HG02588 (cell line): ENCODE measurements around the gene PPP2R5E.
"Not testable (repeated sequence)": the region's sequence is repeated elsewhere in the genome, so short reads cannot be mapped to it uniquely, and the experiment has no call there.

Experiments
- ATAC-seq: cut with Tn5 transposase; IDR thresholded peaks from one replicate; pipeline ENCODE4 v1.9.1; 2021; ENCODE audit warnings: mild to moderate bottlenecking, moderate library complexity; ENCODE audit not compliant: unreplicated experiment

Gene PPP2R5E

DNA sequence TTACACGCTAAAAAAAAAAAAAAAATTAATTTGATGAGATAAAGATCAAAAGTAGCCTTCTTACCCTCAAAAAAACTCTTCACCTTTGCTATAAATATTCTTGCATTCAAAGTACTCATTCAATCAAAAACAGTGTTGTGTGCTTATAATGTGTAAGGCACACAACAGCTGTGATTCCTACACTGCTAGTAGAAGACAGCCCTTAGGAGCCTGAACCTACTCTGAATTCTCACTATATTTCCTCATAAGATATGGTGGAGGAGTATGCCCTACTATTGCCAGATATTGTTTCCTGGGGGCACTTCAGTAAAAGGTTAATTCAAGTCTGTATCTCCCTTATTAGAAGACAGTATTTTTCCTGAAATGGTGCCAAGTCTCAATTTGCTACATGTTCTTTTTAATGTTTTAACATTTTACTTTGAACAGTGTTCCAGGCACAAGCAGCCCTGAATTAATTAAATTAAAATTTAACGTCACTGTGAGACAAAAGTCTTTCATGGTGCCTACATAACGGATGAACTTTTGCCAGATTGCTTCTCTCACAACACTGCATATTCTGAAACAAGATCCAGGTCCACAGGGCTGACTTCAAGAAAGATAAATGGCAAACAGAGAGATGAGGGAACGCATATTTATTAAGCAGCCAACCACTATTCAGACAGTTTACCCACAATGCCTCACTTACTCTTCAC lies 19.3 kb downstream of the PPP2R5E start:
- ATAC-seq = no peak

DNA sequence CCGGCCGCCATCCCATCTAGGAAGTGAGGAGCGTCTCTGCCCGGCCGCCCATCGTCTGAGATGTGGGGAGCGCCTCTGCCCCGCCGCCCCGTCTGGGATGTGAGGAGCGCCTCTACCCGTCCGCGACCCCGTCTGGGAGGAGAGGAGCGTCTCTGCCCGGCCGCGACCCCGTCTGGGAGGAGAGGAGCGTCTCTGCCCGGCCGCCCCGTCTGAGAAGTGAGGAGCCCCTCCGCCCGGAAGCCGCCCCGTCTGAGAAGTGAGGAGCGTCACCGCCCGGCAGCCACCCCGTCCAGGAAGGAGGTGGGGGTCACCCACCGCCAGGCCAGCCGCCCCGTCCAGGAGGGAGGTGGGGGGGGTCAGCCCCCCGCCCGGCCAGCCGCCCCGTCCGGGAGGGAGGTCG lies 20.7 kb downstream of the PPP2R5E start:
- not testable (repeated sequence) for ATAC-seq

DNA sequence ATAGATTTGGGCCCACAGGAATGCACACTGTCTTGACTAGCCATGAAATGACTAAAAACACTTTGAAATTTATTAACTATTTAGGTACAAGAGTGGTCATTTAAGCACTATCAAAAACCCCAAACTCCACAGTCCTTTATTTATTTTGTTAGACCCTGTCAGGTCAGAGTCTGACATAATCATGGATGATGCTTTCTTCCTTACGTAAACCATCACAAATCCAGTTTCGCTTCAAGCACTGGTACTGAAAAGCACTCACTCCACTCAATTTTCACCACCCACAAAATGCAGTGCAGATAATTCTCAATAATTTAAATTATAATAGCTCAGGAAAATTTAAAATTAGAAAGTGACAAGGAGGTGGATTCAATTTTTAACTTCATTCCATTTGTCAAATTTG lies 25.8 kb downstream of the PPP2R5E start:
- no peak for ATAC-seq

DNA sequence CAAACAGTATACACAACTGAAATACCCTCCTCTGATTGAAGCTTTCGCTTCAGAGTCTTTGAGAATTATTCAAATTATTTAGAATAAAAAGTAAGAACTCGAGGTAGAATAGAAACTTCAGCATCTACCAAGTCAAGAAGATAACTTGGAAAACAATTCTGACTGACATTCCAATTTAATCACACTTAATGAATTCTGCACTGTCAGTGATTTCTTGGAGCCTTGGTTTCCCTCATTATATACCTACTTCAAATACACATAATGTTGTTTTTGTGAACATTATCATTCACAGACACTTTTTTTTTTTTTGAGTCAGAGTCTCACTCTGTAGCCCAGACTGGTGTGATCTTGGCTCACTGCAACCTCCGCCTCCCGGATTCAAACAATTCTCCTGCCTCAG lies 27.9 kb downstream of the PPP2R5E start:
- no peak for ATAC-seq

DNA sequence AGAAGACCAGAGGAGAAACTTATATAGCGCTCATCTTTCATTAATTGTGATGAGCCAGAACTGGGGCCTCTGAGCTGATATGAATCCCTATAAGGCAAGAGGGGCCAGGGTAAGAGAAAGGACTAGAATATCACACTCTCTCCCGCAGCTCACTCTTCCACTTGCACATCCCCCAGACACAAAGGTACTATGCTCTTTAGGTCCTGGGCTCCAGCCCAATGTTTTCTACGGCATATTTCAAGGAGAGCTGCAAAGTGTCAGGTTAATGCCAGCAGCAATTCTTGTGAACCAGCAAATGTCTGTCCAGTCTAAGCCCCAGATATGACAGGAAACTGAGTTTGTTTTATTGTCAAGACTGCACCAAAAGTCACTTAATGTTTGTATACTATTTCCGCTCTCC lies 29.4 kb downstream of the PPP2R5E start:
- ATAC-seq = no peak

DNA sequence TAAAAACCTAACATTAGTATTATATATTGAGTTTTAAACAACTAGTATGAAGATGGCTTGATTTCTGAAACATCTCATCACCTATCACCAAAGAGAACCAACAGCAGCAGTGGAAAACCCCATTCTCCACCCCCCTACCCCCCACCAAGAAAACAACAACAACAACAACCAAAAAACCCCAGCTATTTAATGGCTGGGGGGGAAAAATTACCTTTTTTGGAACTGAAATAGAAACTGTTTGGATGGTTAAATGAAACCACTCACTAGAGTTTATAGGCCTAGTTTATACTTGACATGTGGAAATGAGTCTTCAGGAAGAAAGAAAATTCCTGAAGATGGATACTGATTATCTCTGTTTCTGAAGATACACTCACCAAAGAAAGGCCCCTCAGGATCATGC lies 30.3 kb downstream of the PPP2R5E start:
- ATAC-seq = no peak

DNA sequence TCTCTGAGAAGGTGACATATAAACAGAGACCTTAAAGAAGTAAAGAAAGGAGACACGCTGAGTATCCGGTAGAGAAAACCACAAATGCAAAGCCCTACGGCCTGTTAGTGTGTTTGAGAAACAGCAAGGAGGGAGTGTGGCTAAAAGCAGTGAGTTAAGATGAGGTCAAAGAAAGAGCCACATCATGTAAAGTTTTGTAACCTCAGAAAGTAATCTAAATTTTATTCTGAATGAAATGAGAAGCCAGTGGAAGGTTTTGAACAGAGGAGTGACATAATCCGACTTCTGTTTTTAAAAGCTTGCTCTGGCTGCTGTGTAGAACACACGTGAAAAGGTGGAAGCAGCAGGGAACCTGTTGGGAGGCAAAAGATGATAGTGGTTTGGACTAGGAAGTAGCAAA lies 32.6 kb downstream of the PPP2R5E start:
- no peak for ATAC-seq

DNA sequence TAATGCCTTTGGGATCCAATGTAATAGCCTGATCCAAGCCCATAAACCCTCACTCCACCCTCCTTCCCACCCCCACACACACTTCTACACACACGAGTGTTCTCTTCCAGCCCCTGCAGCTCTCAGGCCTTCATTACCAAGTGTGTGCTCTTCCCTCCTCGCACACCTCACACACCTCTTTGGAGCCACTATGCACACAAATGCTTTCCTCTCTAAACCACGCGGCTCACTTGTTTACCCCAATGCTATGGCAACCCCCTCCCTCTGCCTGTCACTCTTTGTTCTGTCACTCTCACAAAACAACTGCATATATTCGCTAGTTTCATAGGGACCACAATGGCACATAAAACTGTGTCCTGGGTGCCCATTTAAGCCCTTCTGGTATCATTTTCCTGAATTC lies 35.1 kb downstream of the PPP2R5E start:
- ATAC-seq = no peak

DNA sequence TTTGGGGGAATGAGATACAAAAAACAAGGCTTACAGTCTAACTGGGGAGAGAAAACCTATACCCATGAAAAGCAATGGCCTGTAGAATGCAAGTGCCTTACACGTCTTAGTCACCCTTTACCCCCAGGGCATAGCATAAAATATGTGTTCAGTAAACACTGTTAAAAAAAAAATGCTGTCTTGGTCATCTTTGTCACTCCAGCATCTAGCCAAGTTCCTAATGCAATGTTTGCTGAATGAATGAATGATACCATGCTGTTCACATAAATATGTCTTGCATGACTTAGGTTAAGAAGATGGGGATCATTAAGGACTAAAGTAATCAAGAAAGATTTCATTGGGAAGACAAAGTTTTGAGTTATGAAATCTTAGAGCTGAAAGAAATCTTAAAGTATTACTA lies 38.5 kb downstream of the PPP2R5E start:
- no peak for ATAC-seq

DNA sequence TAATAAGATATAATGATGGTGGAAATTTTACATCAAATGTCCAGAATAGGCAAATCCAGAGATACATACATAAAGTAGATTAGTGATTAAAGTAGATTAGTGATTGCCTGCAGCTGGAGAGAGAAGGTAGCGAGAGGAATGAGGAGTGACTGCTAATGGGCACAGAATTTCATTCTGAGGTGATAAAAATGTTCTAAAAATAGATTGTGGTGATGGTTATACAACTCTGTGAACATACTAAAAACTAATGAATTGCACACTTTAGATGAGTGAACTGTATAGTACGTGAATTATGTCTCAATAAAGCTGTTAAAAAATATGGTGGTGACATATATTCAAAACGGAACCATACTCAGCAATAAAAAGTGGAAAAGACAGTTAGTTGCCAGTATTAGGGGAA lies 41.7 kb downstream of the PPP2R5E start:
- ATAC-seq = no peak

DNA sequence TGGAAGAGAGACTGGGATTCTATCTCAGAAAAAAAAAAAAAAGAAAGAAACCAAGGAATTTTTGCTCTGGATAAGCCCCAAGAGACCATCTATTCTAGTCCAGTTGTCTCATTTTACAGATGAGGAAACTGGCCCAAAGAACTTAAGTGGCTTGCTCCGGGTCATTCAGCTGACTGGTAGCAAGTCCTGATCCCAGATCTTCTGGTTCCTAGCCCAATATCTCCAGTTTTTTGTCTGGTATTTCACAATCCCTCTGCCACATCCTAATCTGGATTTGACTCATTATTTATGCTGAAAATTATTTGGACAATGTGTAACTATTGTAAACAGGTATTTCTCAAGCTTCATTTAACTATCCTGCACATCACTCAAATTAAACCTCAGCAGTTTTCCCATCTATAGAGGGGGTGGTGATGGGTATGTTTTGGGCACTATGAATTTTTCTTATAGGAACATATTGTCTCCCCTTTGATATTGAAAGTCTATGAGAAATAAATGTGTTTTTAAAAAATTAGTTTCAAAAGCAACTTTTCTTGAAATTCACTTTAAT lies 43.4 kb downstream of the PPP2R5E start:
- ATAC-seq = no peak

DNA sequence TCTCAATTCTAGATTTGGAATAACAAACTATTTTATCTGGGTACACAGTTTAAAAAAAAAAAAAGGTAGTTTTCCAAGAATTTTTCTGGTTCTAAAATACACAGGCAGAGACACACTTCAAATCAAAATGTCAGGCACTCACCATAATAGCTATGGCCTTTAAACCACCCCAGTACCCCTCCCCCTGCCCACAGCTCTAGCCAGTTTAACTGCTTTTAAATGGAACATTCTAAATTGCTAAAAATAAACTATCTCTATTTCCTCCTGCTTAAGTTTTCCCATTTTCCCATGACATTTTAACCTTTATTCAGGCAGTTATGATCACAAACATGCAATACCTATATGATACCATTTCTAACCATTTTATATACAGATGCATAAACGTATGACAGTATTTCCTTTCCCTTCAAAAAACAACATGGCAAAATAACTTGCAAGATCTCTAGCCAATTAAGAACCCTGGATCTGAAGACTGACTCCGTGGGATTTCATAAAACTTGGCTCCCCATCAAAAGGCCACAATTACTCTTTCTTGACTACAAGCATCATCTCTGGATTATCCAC lies 46.3 kb downstream of the PPP2R5E start:
- ATAC-seq = no peak

DNA sequence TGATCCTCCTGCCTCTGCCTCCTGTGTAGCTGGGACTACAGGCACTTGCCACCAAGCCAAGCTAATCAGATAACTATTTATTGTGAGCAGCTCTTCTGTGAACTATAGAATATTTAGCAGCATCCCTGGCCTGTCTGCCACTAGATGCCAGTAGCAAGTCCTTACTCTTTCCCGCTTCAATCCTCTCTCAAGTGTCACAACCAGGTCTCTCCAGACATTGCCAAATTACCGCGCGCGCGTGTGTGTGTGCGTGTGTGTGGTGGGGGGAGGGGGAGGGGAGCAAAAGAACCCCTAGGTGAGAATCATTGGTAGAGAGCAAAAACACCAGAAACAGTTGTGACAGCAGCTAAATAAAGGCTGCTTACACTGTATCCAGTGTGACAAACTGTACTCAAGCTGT lies 49.9 kb downstream of the PPP2R5E start:
- ATAC-seq = no peak

DNA sequence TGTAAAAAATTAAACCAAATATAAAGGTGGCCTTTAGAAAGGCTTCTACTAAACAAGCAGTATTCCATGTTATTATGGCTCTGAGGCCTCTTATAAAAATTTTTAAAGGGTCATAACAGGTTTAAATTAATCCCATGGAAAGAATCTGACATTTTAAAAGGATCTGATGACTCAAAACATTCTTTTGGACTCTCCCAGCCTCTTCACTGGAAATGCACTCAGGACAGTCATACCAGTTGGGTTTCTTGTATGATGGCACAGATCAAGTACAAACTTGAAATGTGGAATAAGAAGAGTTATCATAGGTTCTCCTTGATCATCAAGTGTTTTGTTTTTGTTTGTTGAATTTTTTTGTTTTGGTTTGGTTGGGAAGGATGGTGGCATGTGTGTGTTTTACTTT lies 50.8 kb downstream of the PPP2R5E start:
- no peak for ATAC-seq

DNA sequence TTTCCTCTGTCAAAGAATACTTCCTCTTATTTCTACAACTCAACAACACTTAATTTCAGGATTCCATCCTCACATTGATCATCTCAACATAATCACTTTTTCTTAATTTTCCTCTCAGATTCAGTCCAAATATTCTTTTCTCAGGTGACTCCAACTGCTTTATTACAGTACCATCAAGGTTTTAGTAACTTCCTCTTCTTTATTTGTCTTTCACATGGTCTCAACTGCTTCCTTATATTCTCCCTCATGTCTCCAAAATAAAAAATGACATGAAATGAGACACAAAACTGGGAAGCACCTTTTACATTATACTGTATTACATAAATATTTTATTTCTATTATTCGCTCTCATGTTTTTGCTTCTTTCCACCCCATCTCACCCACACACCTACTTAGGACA lies 55.5 kb downstream of the PPP2R5E start:
- ATAC-seq = no peak

DNA sequence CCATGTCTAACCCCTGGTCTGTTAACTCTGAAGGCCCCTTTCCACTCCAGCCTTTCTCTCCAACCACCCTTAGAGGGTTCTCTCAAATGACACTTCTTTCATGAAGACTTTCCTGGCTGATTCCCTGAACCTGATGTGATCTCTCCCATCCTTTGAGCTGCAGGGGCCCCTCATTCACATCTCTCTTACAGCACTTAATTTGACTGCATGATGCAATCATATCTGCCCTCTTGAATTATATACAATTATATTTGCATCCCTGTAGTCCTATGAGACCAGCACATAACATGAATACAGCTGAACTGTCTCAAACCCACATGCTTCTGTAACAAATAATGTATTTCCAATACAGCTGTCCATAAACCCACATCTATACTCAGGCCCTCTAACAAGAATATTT lies 56.4 kb downstream of the PPP2R5E start:
- ATAC-seq = no peak

DNA sequence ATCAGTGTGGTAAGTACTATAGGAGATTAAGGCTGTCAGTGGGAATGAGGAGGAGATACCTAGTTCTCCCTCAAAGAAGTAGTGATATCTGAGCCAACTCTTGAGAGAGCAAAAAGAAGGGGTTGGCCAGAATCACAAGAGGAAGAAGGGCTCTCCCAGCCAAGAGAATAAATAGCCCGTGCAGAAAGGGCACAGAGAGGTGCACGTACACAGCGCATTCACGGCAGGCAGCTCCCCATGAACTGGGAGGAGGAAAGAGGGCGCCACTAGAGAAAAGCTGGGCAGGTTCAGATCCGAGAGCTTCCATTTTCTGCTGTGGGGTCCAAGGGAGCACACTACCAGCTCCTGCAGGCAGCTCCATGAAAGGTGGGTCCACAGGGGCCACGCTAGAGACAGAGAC lies 59.9 kb downstream of the PPP2R5E start:
- ATAC-seq = no peak

DNA sequence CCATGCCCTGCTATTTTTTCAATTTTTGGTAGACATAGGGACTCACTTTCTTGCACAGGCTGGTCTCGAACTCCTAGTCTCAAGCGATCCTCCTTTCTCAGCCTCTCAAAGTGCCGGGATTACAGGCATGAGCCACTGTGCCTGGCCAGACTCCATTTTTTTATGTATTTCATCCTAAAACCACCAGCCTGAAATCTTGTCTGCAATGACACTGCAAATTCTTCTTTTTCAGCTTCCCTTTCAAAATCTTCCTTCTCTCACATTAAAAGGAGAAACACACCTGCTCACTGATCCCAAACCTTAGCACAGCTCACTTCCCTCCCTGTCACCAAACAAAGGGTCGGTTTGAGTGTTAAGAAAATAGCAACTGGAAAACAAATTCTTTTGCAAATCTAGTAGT lies 62.6 kb downstream of the PPP2R5E start:
- ATAC-seq = no peak

DNA sequence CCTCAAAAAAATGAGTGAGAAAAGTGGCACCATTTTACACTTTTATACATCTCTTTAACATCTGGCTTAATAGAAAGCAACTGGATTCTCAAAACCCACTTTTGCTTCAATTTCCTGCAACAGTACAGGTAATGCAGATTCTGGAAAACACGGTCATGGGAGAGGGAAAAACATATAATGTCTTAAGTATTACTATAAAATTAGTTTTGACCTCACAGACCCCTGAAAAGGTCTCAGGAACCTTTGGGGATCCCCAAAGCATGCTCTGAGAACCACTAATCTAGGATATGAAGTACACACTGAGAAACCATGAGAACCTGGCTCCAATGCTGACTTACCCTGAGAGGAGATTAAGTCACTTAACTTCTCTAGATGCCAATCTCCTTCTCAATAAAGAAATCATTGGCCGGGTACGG lies 64.7 kb downstream of the PPP2R5E start:
- ATAC-seq = peak; percentile 40

DNA sequence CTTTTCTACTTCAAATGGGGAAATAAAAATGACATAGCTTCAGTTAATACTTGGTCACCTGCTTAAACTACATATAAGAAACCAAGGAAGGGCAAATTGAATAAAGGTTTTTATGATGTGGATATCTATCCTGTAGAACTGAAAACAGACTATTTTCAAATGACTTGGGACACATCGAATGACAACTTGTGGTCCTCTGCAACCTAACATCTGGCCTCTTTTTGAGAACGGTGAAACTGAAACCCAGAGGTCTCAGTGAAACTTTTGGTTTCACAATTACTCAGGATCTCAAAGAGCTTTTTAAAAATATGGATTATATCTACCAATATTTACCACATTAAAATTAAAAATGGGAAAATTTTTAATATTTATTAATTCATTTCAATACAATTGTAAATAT lies 65.2 kb downstream of the PPP2R5E start:
- ATAC-seq = peak; percentile 82

DNA sequence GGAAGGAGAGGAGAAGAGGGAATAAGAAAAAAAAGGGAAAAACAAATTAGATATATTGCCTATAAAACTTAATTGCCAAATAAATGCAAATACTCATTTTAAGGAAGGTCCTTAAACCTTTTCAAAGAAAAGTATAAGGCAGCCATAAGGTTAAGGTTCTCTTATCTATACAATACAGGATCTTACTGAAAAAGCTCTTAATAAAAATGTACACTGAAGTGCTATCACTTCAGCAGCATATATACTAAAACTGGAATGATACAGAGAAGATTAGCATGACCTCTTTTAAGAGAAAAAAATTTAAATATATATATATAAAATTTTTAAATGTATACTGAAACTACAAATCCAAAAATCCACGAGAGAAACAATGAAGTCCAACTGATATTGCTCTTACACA lies 65.6 kb downstream of the PPP2R5E start:
- no peak for ATAC-seq

DNA sequence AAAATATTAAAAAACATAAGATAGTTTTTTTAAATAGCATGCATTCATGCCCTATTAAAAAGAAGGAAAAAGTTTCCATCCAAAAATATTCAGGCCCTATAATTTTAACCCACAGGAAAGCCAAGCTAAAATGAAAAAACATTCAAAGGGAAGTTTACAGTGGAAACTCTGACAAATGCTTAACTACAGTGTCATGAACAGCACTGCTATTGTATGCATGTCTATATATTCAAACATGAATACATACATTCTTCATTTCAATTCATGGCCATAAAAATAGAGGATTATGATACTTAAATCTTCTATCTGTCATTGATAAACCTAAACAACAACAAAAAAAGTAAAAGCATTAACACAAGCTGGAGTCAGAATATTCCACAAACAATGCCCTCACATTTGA lies 67.4 kb downstream of the PPP2R5E start:
- no peak for ATAC-seq

DNA sequence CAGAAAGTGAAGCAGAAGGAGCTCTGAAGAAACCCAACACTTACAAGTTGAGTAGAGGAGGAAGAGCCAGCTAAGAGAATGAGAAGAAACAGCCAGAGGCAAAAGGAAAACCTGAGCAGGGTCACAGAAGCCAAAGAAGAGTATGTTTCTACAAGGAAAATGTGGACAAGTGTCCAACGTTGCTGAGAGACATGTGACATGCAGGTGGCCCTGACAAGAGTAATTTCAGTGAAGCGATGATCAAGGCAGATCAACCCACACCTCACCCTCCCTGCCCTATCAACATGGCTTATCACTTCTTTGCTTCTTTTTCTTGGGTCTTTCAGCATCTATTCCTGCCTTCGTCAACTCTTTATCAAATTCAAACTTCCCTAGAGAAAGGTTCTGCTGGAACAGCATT lies 68.3 kb downstream of the PPP2R5E start:
- ATAC-seq = no peak
